ENCODE measurements around the gene SULT1C3. TPM values are rescaled to one million over a fixed set of nuclear protein-coding genes. Genes with fewer than 3 reads are reported as not detected.
A peak's percentile ranks its signal among the peaks of the same experiment; 100 is the strongest.

The SULT1C3 gene
- polyA plus RNA-seq, 1 donor (not counting 4 experiments of a cell fraction or from before 2014, with no cell fraction given): not detected

DNA sequence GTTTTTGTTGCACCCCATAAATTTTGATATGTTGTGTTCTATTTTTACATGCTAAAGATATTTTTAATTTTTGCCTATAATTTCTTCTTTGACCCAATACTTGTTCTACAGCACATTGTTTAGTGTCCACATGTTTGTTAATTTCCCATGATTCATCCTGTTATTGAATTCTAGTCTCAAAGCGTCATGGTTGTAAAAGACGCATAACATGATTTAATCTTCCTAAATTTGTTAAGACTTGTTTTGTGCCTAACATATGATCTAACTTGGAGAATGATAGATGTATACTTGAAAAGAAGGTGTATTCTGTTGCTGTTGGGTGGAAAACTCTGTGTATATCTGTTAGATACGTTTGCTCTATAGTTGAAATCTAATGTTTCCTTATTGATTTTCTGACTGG lies 27.1 kb upstream of the SULT1C3 start:
- Histone ChIP-seq H3K4me3 (ENCODE audit: control insufficient read depth in 2 of 3, extremely low read depth in 1 of 3, insufficient read depth in 2 of 3, low read depth in 1 of 3, low read length in 3 of 3) (no peak overlapping the region), H3K27ac (ENCODE audit: control insufficient read depth, insufficient read depth, low read length) (no peak overlapping the region), H2AFZ (ENCODE audit: control insufficient read depth, low read length) (peak overlapping the region; percentile 8), H3K9ac (ENCODE audit: control insufficient read depth, extremely low read depth, insufficient read depth, low read length) (no peak overlapping the region), H3K36me3 (ENCODE audit: control insufficient read depth in 2 of 2, extremely low read depth in 1 of 2, insufficient read depth in 2 of 2, low read length in 2 of 2) (no peaks in the 10 kb centered on the region), H3K79me2 (ENCODE audit: control insufficient read depth, insufficient read depth, low read length) (no peaks in the 10 kb centered on the region), H4K20me1 (ENCODE audit: control insufficient read depth, extremely low read depth, insufficient read depth, low read length) (no peaks in the 10 kb centered on the region), H3K27me3 (ENCODE audit: control insufficient read depth, extremely low read depth, insufficient read depth, low read length) (no peaks in the 10 kb centered on the region), H3K4me2 (ENCODE audit: control insufficient read depth, extremely low read depth, insufficient read depth, low read depth, low read length) (peak overlapping the region; percentile 9), H3K9me1 (ENCODE audit: control insufficient read depth, extremely low read depth, insufficient read depth, low read length) (no peaks in the 10 kb centered on the region), H3K4me1 (ENCODE audit: control insufficient read depth, extremely low read depth, insufficient read depth, low read length) (peaks cover 13% of the 10 kb centered on the region), H3K9me3 (ENCODE audit: control insufficient read depth, low read depth, low read length) (no peaks in the 10 kb centered on the region)
- dilution Hi-C loops (cut with MboI; ENCODE audit: extremely low pct_ligation_motif_present, low sequenced_read_pairs): no loop called here
- TF ChIP-seq EZH2 (IDR thresholded peaks at IDR 0.05; ENCODE audit: low read length): no peak
- TF ChIP-seq, protein P1, sequence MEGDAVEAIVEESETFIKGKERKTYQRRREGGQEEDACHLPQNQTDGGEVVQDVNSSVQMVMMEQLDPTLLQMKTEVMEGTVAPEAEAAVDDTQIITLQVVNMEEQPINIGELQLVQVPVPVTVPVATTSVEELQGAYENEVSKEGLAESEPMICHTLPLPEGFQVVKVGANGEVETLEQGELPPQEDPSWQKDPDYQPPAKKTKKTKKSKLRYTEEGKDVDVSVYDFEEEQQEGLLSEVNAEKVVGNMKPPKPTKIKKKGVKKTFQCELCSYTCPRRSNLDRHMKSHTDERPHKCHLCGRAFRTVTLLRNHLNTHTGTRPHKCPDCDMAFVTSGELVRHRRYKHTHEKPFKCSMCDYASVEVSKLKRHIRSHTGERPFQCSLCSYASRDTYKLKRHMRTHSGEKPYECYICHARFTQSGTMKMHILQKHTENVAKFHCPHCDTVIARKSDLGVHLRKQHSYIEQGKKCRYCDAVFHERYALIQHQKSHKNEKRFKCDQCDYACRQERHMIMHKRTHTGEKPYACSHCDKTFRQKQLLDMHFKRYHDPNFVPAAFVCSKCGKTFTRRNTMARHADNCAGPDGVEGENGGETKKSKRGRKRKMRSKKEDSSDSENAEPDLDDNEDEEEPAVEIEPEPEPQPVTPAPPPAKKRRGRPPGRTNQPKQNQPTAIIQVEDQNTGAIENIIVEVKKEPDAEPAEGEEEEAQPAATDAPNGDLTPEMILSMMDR (optimal IDR thresholded peaks at IDR 0.05 in 1 of 3, IDR thresholded peaks at IDR 0.05 in 1 of 3, conservative IDR thresholded peaks at IDR 0.05 in 1 of 3; ENCODE audit: extremely low read depth in 1 of 3, insufficient read depth in 2 of 3, low read length in 3 of 3): no peak
- DNase-seq (ENCODE audit: low read depth, low spot score) (no peak), FAIRE-seq (no peak)

DNA sequence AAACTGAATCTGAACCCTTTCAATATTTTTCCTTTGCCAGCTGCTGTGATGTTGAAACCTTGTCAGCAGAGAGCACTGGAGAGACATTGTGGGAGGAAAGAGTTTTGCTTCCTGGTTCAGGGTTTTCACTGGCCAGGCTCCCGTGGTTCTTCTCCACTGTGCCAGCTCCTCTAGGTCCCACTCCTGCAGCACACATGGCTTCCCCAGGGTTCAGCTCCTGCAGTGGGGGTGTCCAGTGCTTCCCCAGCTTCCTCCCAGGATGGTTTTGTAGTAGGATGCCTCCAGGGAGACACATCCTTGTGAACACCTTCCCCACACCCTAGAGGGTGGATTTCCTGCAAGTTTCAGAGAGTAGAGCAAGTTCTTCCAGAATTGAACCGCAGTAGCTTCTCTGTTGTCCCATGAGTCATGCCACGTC lies 24.0 kb upstream of the SULT1C3 start:
- no peaks in the 10 kb centered on the region for H4K20me1 ChIP-seq (ENCODE audit: control insufficient read depth, extremely low read depth, insufficient read depth, low read length)
- peak overlapping the region; percentile 83 for H2AFZ ChIP-seq (ENCODE audit: control insufficient read depth, low read length)
- no peaks in the 10 kb centered on the region for H3K9me3 ChIP-seq (ENCODE audit: control insufficient read depth, low read depth, low read length)
- no peak overlapping the region for H3K27ac ChIP-seq (ENCODE audit: control insufficient read depth, insufficient read depth, low read length)
- dilution Hi-C loops (cut with MboI; ENCODE audit: extremely low pct_ligation_motif_present, low sequenced_read_pairs): no loop called here
- peak overlapping the region; percentile 69 for H3K4me2 ChIP-seq (ENCODE audit: control insufficient read depth, extremely low read depth, insufficient read depth, low read depth, low read length)
- H3K36me3 ChIP-seq (ENCODE audit: control insufficient read depth in 2 of 2, extremely low read depth in 1 of 2, insufficient read depth in 2 of 2, low read length in 2 of 2): no peaks in the 10 kb centered on the region
- H3K79me2 ChIP-seq (ENCODE audit: control insufficient read depth, insufficient read depth, low read length): no peaks in the 10 kb centered on the region
- H3K27me3 ChIP-seq (ENCODE audit: control insufficient read depth, extremely low read depth, insufficient read depth, low read length): no peaks in the 10 kb centered on the region
- peaks cover 13% of the 10 kb centered on the region for H3K4me1 ChIP-seq (ENCODE audit: control insufficient read depth, extremely low read depth, insufficient read depth, low read length)
- H3K9ac ChIP-seq (ENCODE audit: control insufficient read depth, extremely low read depth, insufficient read depth, low read length): peak overlapping the region; percentile 30
- no peaks in the 10 kb centered on the region for H3K9me1 ChIP-seq (ENCODE audit: control insufficient read depth, extremely low read depth, insufficient read depth, low read length)
- no peak for DNase-seq (ENCODE audit: low read depth, low spot score)
- TF ChIP-seq, protein P1 (optimal IDR thresholded peaks at IDR 0.05 in 1 of 3, IDR thresholded peaks at IDR 0.05 in 1 of 3, conservative IDR thresholded peaks at IDR 0.05 in 1 of 3; ENCODE audit: extremely low read depth in 1 of 3, insufficient read depth in 2 of 3, low read length in 3 of 3): peak; percentile 56 to 66 (median 58)
- TF ChIP-seq EZH2 (IDR thresholded peaks at IDR 0.05; ENCODE audit: low read length): no peak
- peak; percentile 86 for FAIRE-seq
- peak overlapping the region in 1 of 3 experiments; percentile 7 for H3K4me3 ChIP-seq (ENCODE audit: control insufficient read depth in 2 of 3, extremely low read depth in 1 of 3, insufficient read depth in 2 of 3, low read depth in 1 of 3, low read length in 3 of 3)

Data from keratinocyte (primary cell).